Renal cortical epithelial cell (primary cell): ENCODE results near the gene SMOC2. TPM values are rescaled to one million over a fixed set of nuclear protein-coding genes. Genes with fewer than 3 reads are reported as not detected.
A peak's percentile ranks its signal among the peaks of the same experiment; 100 is the strongest.

ENCODE experiments used
- DNase-seq: peaks from one replicate; pipeline ENCODE4 v3.0.0-alpha.2; 2011; ENCODE audit warnings: low read depth
- total RNA-seq: library from RNA; depleted of rRNA; stranded (reverse); fragments of >200 nt; gene quantifications from 2 replicates; pipeline ENCODE4 v1.2.3, GENCODE V29; 2014

SMOC2 gene
- total RNA-seq, 1 donor from 2014 or later: 0.10 TPM

- DNase-seq: no peak
Measured at GRCh38 chr6:168650671-168651111, 209.7 kb downstream of the SMOC2 start.

- DNase-seq: no peak
Measured at GRCh38 chr6:168655462-168656152, 214.6 kb downstream of the SMOC2 start.

- DNase-seq: no peak
Measured at GRCh38 chr6:168658059-168658458, 217.1 kb downstream of the SMOC2 start.

- DNase-seq: no peak
Measured at GRCh38 chr6:168660400-168660945, 219.5 kb downstream of the SMOC2 start.

- no peak for DNase-seq
Measured at GRCh38 chr6:168662301-168662936, 221.4 kb downstream of the SMOC2 start.

GRCh38 chr6:168663041-168663440 lies 222.1 kb downstream of the SMOC2 start:
- no peak for DNase-seq

- DNase-seq: peak; percentile 28
Measured at GRCh38 chr6:168664956-168665355, 224.0 kb downstream of the SMOC2 start.

GRCh38 chr6:168666170-168666569 lies 225.2 kb downstream of the SMOC2 start:
- DNase-seq: peak; percentile 77

- DNase-seq: peak; percentile 86
Measured at GRCh38 chr6:168666699-168667427, 225.9 kb downstream of the SMOC2 start.

- DNase-seq: no peak
Measured at GRCh38 chr6:168667428-168667805, 226.4 kb downstream of the SMOC2 start.

GRCh38 chr6:168670401-168670985 lies 229.5 kb downstream of the SMOC2 start:
- no peak for DNase-seq

GRCh38 chr6:168671028-168671862 lies 230.3 kb downstream of the SMOC2 start:
- no peak for DNase-seq

- DNase-seq: peak; percentile 58
Measured at GRCh38 chr6:168671863-168672546, 231.0 kb downstream of the SMOC2 start.

- DNase-seq: no peak
Measured at GRCh38 chr6:168674595-168674994, 233.6 kb downstream of the SMOC2 start.

GRCh38 chr6:168675375-168675774 lies 234.4 kb downstream of the SMOC2 start:
- DNase-seq: no peak

- DNase-seq: no peak
Measured at GRCh38 chr6:168675933-168676551, 235.1 kb downstream of the SMOC2 start.

- peak; percentile 20 for DNase-seq
Measured at GRCh38 chr6:168676552-168677322, 235.8 kb downstream of the SMOC2 start.

- DNase-seq: peak; percentile 87
Measured at GRCh38 chr6:168677323-168677781, 236.4 kb downstream of the SMOC2 start.

GRCh38 chr6:168678077-168678476 lies 237.1 kb downstream of the SMOC2 start:
- DNase-seq: no peak
